HCT116 (cell line): ENCODE measurements around the gene ADK. TPM values are rescaled to one million over a fixed set of nuclear protein-coding genes. Genes with fewer than 3 reads are reported as not detected.
A peak's percentile ranks its signal among the peaks of the same experiment; 100 is the strongest.

Experiments used
- ATAC-seq: fragments of 200-7000 bp; cut with Tn5 transposase; 2 replicates; pipeline ENCODE4 v1.9.1; 2020; ENCODE audit warnings: mild to moderate bottlenecking, moderate library complexity
- BruUV-seq: library from RNA; stranded (reverse); fragments of 400-500 nt; replicated peaks from 2 replicates; lab custom pipeline; 2021; lab: Mats Ljungman, UMichigan
- CTCF ChIA-PET: fragments of 300-600 bp; sonication (Branson Sonifier 250); formaldehyde crosslinking; loops from one replicate; lab custom pipeline; 2021; ENCODE audit warnings: antibody characterized with exemption; lab: Charles Lee
- POLR2A ChIA-PET: fragments of 300-600, 350-600 bp; sonication (Branson Sonifier 250); formaldehyde crosslinking; loops from one replicate; lab custom pipeline; 2021; ENCODE audit warnings: antibody characterized with exemption; lab: Charles Lee
- RAD21 ChIA-PET, 2 experiments: fragments of 300-600 bp; sonication (Branson Sonifier 250); formaldehyde crosslinking; loops; one replicate each; lab custom pipeline; 2023; ENCODE audit warnings: low total read pairs in 2 of 2; ENCODE audit not compliant: uncharacterized antibody in 2 of 2, unreplicated experiment in 2 of 2, low non-redundant PET in 1 of 2; lab: Charles Lee
- DNase-seq: peaks from one replicate; pipeline ENCODE4 v3.0.0-alpha.2; 2010; ENCODE audit warnings: low read depth, low spot score
- H2AFZ ChIP-seq: fragments of 200-600 bp; shearing (Covaris generic), sonication (generic); 2 replicates; pipeline ENCODE4 v1.6.1; 2017; ENCODE audit warnings: low read depth, mixed run types, mixed read lengths, antibody characterized with exemption, low read length; ENCODE audit not compliant: poor library complexity, severe bottlenecking
- H3K27ac ChIP-seq: 2 replicates; pipeline ENCODE4 v1.5.1; 2012; ENCODE audit warnings: low read depth, low read length
- H3K27me3 ChIP-seq: fragments of 200-600 bp; sonication (generic); 2 replicates; pipeline ENCODE4 v1.6.1; 2016; ENCODE audit warnings: mixed run types, low read length, mixed read lengths; ENCODE audit not compliant: insufficient read depth
- H3K36me3 ChIP-seq, 2 experiments: fragments of 200-500 bp in 1 of 2; fragments of 200-600 bp in 1 of 2; sonication (Bioruptor generic) in 1 of 2; sonication (generic) in 1 of 2; 2 replicates each; pipeline versions ENCODE4 v1.5.1 to v1.6.1; 2014 to 2016; ENCODE audit warnings: low read length in 2 of 2, inconsistent platforms in 1 of 2, mixed read lengths in 1 of 2, mixed run types in 1 of 2; ENCODE audit not compliant: insufficient read depth in 2 of 2, control insufficient read depth in 1 of 2
- H3K4me1 ChIP-seq, 2 experiments: fragments of 200-600 bp in 1 of 2; sonication (generic) in 1 of 2; 2 replicates each; pipeline versions ENCODE4 v1.5.1 to v1.6.1; 2012 to 2017; ENCODE audit warnings: low read length in 2 of 2, inconsistent platforms in 1 of 2, mild to moderate bottlenecking in 1 of 2, mixed read lengths in 1 of 2, mixed run types in 1 of 2, moderate library complexity in 1 of 2; ENCODE audit not compliant: insufficient read depth in 2 of 2, control insufficient read depth in 1 of 2
- H3K4me2 ChIP-seq: fragments of 200-600 bp; sonication (generic); 2 replicates; pipeline ENCODE4 v1.6.1; 2017; ENCODE audit warnings: mixed run types, low read length, mixed read lengths
- H3K4me3 ChIP-seq, 2 experiments: fragments of 200-600 bp in 1 of 2; sonication (generic) in 1 of 2; replicated peaks in 1 of 2; 2 replicates each; pipeline ENCODE4 v1.5.1; 2011 to 2016; ENCODE audit warnings: low read length in 2 of 2, control low read depth in 1 of 2, low read depth in 1 of 2, mild to moderate bottlenecking in 1 of 2, mixed read lengths in 1 of 2, mixed run types in 1 of 2
- H3K79me2 ChIP-seq: fragments of 200-600 bp; sonication (generic); 2 replicates; pipeline ENCODE4 v1.6.1; 2017; ENCODE audit warnings: mild to moderate bottlenecking, mixed run types, low read length, moderate library complexity, mixed read lengths; ENCODE audit not compliant: insufficient read depth
- H3K9ac ChIP-seq: fragments of 200-600 bp; sonication (generic); 2 replicates; pipeline ENCODE4 v1.6.1; 2016; ENCODE audit warnings: low read length, mixed read lengths
- H3K9me2 ChIP-seq: fragments of 200-600 bp; sonication (generic), shearing (Covaris generic); 2 replicates; pipeline ENCODE4 v1.6.1; 2017; ENCODE audit warnings: mixed run types, mild to moderate bottlenecking, moderate library complexity; ENCODE audit not compliant: insufficient read depth
- H3K9me3 ChIP-seq, 2 experiments: fragments of 200-500 bp in 1 of 2; fragments of 200-600 bp in 1 of 2; sonication (Bioruptor generic) in 1 of 2; sonication (generic) in 1 of 2; 2 replicates each; pipeline ENCODE4 v1.6.1; 2014 to 2017; ENCODE audit warnings: low read length in 2 of 2, mixed read lengths in 2 of 2, inconsistent platforms in 1 of 2, low read depth in 1 of 2, mild to moderate bottlenecking in 1 of 2, mixed run types in 1 of 2, moderate library complexity in 1 of 2; ENCODE audit not compliant: control insufficient read depth in 1 of 2, insufficient read depth in 1 of 2
- H4K20me1 ChIP-seq: fragments of 200-600 bp; sonication (generic), shearing (Covaris generic); 2 replicates; pipeline ENCODE4 v1.6.1; 2017; ENCODE audit warnings: mixed run types, mild to moderate bottlenecking, moderate library complexity; ENCODE audit not compliant: insufficient read depth
- CEBPB ChIP-seq: IDR thresholded peaks from 2 replicates; pipeline ENCODE4 v1.6.1; 2012; ENCODE audit warnings: low read depth
- EGR1 ChIP-seq: IDR thresholded peaks from 2 replicates; pipeline ENCODE4 v1.6.1; 2012; ENCODE audit warnings: low read depth
- EZH2phosphoT487 ChIP-seq: fragments of 200-600 bp; IDR thresholded peaks from 2 replicates; pipeline ENCODE4 v1.6.1; 2018; ENCODE audit warnings: antibody characterized with exemption, borderline replicate concordance
- RAD21 ChIP-seq: IDR thresholded peaks from 2 replicates; pipeline ENCODE4 v1.6.1; 2012; ENCODE audit warnings: low read depth, mild to moderate bottlenecking
- ZFX ChIP-seq: fragments of 450-650 bp; IDR thresholded peaks from 2 replicates; pipeline ENCODE4 v1.6.1; 2017
- intact Hi-C: fragments of 100-400 bp; cut with micrococcal nuclease; formaldehyde crosslinking; loops from 2 replicates; pipeline ENCODE4 v1.10.0; 2022
- total RNA-seq: library from RNA; stranded (reverse); gene quantifications from one replicate; pipeline ENCODE4 v1.2.1, GENCODE V29; 2021; ENCODE audit not compliant: unreplicated experiment
- TF ChIP-seq, protein P1 (sequence below), 3 experiments: fragments of 200-600 bp in 1 of 3; sonication (generic) in 1 of 3; IDR thresholded peaks in 2 of 3; conservative IDR thresholded peaks in 1 of 3; 2 replicates each; pipeline ENCODE4 v1.5.1; 2012 to 2017; ENCODE audit warnings: low read depth in 2 of 3, low read length in 2 of 3, antibody characterized with exemption in 1 of 3, borderline replicate concordance in 1 of 3, control low read depth in 1 of 3, mild to moderate bottlenecking in 1 of 3, mixed read lengths in 1 of 3, mixed run types in 1 of 3, moderate library complexity in 1 of 3; ENCODE audit not compliant: insufficient read depth in 1 of 3

The ADK gene
- total RNA-seq, 1 experiment from 2014 or later, result 55.0 TPM

DNA sequence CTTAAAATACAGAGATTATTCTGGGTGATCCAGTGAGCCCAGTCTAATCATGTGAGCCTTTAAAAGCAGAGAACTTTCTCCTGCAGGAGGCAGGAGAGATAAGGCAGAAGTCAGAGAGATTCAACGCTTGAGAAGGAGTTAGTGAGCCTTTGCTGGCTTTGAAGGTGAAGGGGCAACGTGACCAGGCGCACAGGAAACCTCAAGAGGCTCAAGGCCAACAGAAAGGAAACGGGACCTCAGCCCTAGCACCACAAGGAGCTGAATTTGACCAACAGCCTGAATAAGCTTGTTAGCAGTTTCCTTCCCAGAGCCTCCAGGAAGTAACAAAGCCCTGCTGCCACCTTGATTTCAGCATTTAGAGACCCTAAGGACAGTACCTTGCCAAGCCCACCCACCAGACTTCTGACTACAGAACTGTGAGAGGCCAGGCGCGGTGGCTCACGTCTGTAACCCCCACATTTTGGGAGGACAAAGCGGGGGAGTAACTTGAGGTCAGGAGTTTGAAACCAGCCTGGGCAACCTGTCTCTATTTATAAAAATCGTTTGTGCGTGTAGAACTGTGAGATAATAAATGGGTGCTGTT is 588.1 kb downstream of the ADK start:
- no peaks in the 10 kb centered on the region for H3K79me2 ChIP-seq
- no peak for DNase-seq
- H3K36me3 ChIP-seq, result no peaks in the 10 kb centered on the region
- ATAC-seq, result no peak
- H4K20me1 ChIP-seq, result no peaks in the 10 kb centered on the region
- no TSS peak for BruUV-seq
- no peak overlapping the region for H3K9ac ChIP-seq
- no peaks in the 10 kb centered on the region for H3K9me2 ChIP-seq
- H3K27me3 ChIP-seq, result no peaks in the 10 kb centered on the region
- H3K4me1 ChIP-seq, result no peaks in the 10 kb centered on the region
- no peak overlapping the region for H2AFZ ChIP-seq
- ChIA-PET CTCF (interaction anchor here (1.1 kb wide), 1 partner anchor 496 kb away, joined by 3 read pairs; the partner anchor contains the start of gene COMTD1), POLR2A (no interaction called here), RAD21 (no interaction called here)
- H3K4me3 ChIP-seq, result no peak overlapping the region
- no peaks in the 10 kb centered on the region for H3K9me3 ChIP-seq
- no peak for TF ChIP-seq ZFX
- no peak for TF ChIP-seq EZH2phosphoT487
- TF ChIP-seq, protein P1, sequence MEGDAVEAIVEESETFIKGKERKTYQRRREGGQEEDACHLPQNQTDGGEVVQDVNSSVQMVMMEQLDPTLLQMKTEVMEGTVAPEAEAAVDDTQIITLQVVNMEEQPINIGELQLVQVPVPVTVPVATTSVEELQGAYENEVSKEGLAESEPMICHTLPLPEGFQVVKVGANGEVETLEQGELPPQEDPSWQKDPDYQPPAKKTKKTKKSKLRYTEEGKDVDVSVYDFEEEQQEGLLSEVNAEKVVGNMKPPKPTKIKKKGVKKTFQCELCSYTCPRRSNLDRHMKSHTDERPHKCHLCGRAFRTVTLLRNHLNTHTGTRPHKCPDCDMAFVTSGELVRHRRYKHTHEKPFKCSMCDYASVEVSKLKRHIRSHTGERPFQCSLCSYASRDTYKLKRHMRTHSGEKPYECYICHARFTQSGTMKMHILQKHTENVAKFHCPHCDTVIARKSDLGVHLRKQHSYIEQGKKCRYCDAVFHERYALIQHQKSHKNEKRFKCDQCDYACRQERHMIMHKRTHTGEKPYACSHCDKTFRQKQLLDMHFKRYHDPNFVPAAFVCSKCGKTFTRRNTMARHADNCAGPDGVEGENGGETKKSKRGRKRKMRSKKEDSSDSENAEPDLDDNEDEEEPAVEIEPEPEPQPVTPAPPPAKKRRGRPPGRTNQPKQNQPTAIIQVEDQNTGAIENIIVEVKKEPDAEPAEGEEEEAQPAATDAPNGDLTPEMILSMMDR (IDR thresholded peaks at IDR 0.05 in 2 of 3, conservative IDR thresholded peaks at IDR 0.05 in 1 of 3; ENCODE audit: borderline replicate concordance in 1 of 3, insufficient read depth in 1 of 3, low read depth in 2 of 3, low read length in 2 of 3), result peak; percentile 10 to 29 (median 14); a peak in 2 of 6 replicates
- no peak for TF ChIP-seq EGR1
- TF ChIP-seq RAD21, result peak; percentile 43; the same call in 1 of the 2 replicates
- TF ChIP-seq CEBPB, result no peak
- H3K4me2 ChIP-seq, result no peak overlapping the region
- intact Hi-C loops, result no loop called here
- no peak overlapping the region for H3K27ac ChIP-seq

DNA sequence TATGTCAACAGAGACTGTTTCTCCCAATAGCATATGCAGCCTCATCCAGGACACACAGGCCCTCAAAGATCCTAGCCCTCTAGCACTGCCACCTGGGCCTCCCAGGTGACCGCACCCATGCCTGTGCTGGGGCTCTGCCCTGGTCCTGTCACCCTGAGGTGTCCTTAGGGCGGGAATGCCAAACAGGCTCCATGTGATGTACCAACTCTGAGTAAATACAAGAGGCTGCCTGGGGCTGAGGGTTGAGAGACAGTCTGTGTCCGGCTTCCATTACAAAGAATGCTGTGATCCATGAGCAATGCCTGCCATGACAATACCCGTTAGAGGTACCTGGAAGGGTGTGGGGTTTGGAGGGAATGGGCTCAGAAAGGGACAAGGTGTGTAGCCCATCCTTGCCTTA is 592.4 kb downstream of the ADK start:
- Histone ChIP-seq H3K27me3 (no peaks in the 10 kb centered on the region), H3K4me2 (no peak overlapping the region), H3K4me3 (no peak overlapping the region), H3K36me3 (no peaks in the 10 kb centered on the region), H3K79me2 (no peaks in the 10 kb centered on the region), H3K9me3 (no peaks in the 10 kb centered on the region), H3K4me1 (no peaks in the 10 kb centered on the region), H3K27ac (no peak overlapping the region), H2AFZ (no peak overlapping the region), H3K9me2 (no peaks in the 10 kb centered on the region), H3K9ac (no peak overlapping the region), H4K20me1 (no peaks in the 10 kb centered on the region)
- intact Hi-C loops, result no loop called here
- ChIA-PET RAD21 (no interaction called here), CTCF (no interaction called here), POLR2A (no interaction called here)
- BruUV-seq, result no TSS peak
- peak; percentile 21; the same call in 1 of the 2 replicates for TF ChIP-seq RAD21
- no peak for TF ChIP-seq EZH2phosphoT487
- DNase-seq, result no peak
- no peak for ATAC-seq
